A549 (cell line): ENCODE data around the gene PIAS4. TPM values are rescaled to one million over a fixed set of nuclear protein-coding genes. Genes with fewer than 3 reads are reported as not detected.

Experiments used
- ATAC-seq, 2 experiments: fragments of 200-7000 bp in 1 of 2; fragments of >200 bp in 1 of 2; cut with Nextera tagmentation in 1 of 2; cut with Tn5 transposase in 1 of 2; 3 replicates each; pipeline versions ENCODE4 v1.8.0 to v1.9.1; 2018 to 2020; ENCODE audit warnings: mild to moderate bottlenecking in 1 of 2, moderate library complexity in 1 of 2
- CTCF ChIA-PET: fragments of 300-600 bp; sonication (Branson Sonifier 250); formaldehyde crosslinking; extraction: SDS; loops from one replicate; lab custom pipeline; 2021; ENCODE audit warnings: antibody characterized with exemption, inconsistent platforms; lab: Yijun Ruan, JAX
- POLR2A ChIA-PET: fragments of 350-600 bp; formaldehyde crosslinking; extraction: SDS; loops from one replicate; lab custom pipeline; 2021; ENCODE audit warnings: antibody characterized with exemption, inconsistent platforms; lab: Yijun Ruan, JAX
- DNase-seq, 2 experiments: peaks; one replicate each; pipeline versions ENCODE4 v3.0.0 to v3.0.0-alpha.2; 2011 to 2016; ENCODE audit warnings: low read depth in 1 of 2, low spot score in 1 of 2
- FAIRE-seq: peaks from 2 replicates; lab custom pipeline; 2011; peaks lifted over from hg19 to GRCh38; lab: Jason Lieb, UNC
- H3K27ac ChIP-seq, 2 experiments: fragments of >200 bp; sonication (Bioruptor Twin); formaldehyde crosslinking; 3 replicates each; pipeline ENCODE4 v1.5.1; 2016 to 2017
- H3K4me1 ChIP-seq: fragments of >200 bp; sonication (Bioruptor Twin); formaldehyde crosslinking; 3 replicates; pipeline ENCODE4 v1.6.1; 2016
- H3K4me2 ChIP-seq: fragments of >200 bp; sonication (Bioruptor Twin); formaldehyde crosslinking; 3 replicates; pipeline ENCODE4 v1.6.1; 2016
- H3K4me3 ChIP-seq: fragments of >200 bp; sonication (Bioruptor Twin); formaldehyde crosslinking; 3 replicates; pipeline ENCODE4 v1.5.1; 2016
- H3K9me3 ChIP-seq: fragments of >200 bp; sonication (Bioruptor Twin); formaldehyde crosslinking; 3 replicates; pipeline ENCODE4 v1.6.1; 2016
- CBX8 ChIP-seq: fragments of 200-600 bp; sonication (generic); IDR thresholded peaks from 2 replicates; pipeline ENCODE4 v1.6.1; 2016
- CTCF ChIP-seq: fragments of >200 bp; sonication (Bioruptor Twin); formaldehyde crosslinking; IDR thresholded peaks from 3 replicates; pipeline ENCODE4 v1.5.1; 2016
- EHF ChIP-seq: fragments of 250-450 bp; sonication (Bioruptor Pico); IDR thresholded peaks from 2 replicates; pipeline ENCODE4 v1.5.0; 2020; ENCODE audit warnings: mild to moderate bottlenecking
- ELK1 ChIP-seq: fragments of 150-350 bp; IDR thresholded peaks from 2 replicates; pipeline ENCODE4 v1.6.1; 2014; ENCODE audit warnings: low read depth, mild to moderate bottlenecking, low read length
- HDAC2 ChIP-seq: fragments of 200-600 bp; sonication (generic); IDR thresholded peaks from 2 replicates; pipeline ENCODE4 v1.6.1; 2016
- HOXA7 ChIP-seq: fragments of 250-450 bp; sonication (Bioruptor Pico); IDR thresholded peaks from 2 replicates; pipeline ENCODE4 v1.5.0; 2020; ENCODE audit warnings: mild to moderate bottlenecking, moderate library complexity
- HOXB13 ChIP-seq: fragments of 250-450 bp; sonication (Bioruptor Pico); IDR thresholded peaks from 2 replicates; pipeline ENCODE4 v1.5.0; 2020; ENCODE audit warnings: low read depth, mild to moderate bottlenecking, moderate library complexity
- HOXB5 ChIP-seq: fragments of 250-450 bp; sonication (Bioruptor Pico); IDR thresholded peaks from 2 replicates; pipeline ENCODE4 v1.5.0; 2020; ENCODE audit warnings: mild to moderate bottlenecking, moderate library complexity
- JUN ChIP-seq, 2 experiments: fragments of >200 bp; sonication (Bioruptor Twin); formaldehyde crosslinking; IDR thresholded peaks; 2 replicates in 1 of 2; 3 replicates in 1 of 2; pipeline ENCODE4 v1.6.1; 2016 to 2017
- JUNB ChIP-seq: fragments of >200 bp; sonication (Bioruptor Twin); formaldehyde crosslinking; IDR thresholded peaks from 2 replicates; pipeline ENCODE4 v1.6.1; 2016
- KDM5A ChIP-seq: fragments of 200-600 bp; sonication (generic); IDR thresholded peaks from 2 replicates; pipeline ENCODE4 v1.6.1; 2016; ENCODE audit warnings: antibody characterized with exemption, mild to moderate bottlenecking
- MAX ChIP-seq: IDR thresholded peaks from 2 replicates; pipeline ENCODE4 v1.6.1; 2012
- POLR2AphosphoS2 ChIP-seq: conservative IDR thresholded peaks from 2 replicates; pipeline ENCODE4 v1.6.1; 2012; ENCODE audit warnings: low read length, improper control_type of control experiment, inconsistent platforms
- RARB ChIP-seq: fragments of 250-450 bp; sonication (Bioruptor Pico); IDR thresholded peaks from 2 replicates; pipeline ENCODE4 v1.8.0; 2021; ENCODE audit warnings: mild to moderate bottlenecking, moderate library complexity
- RCOR1 ChIP-seq: fragments of 150-350 bp; IDR thresholded peaks from 2 replicates; pipeline ENCODE4 v1.6.1; 2014; ENCODE audit warnings: antibody characterized with exemption, low read length, low read depth
- RFX5 ChIP-seq: fragments of 450-650 bp; IDR thresholded peaks from 2 replicates; pipeline ENCODE4 v1.7.1; 2014; ENCODE audit warnings: antibody characterized with exemption, mild to moderate bottlenecking, moderate library complexity
- RNF2 ChIP-seq: fragments of 200-600 bp; sonication (generic); IDR thresholded peaks from 2 replicates; pipeline ENCODE4 v1.6.1; 2016; ENCODE audit warnings: low read depth, mild to moderate bottlenecking, antibody characterized with exemption, moderate library complexity, borderline replicate concordance
- SREBF2 ChIP-seq: fragments of 450-650 bp; IDR thresholded peaks from 2 replicates; pipeline ENCODE4 v1.6.1; 2014; ENCODE audit warnings: mild to moderate bottlenecking, moderate library complexity
- WGBS: methylation state at CpG from one replicate; pipeline ENCODE4 v1.1.6; 2017; ENCODE audit errors: missing lambda C conversion rate; 5-methylcytosine and 5-hydroxymethylcytosine counted together
- polyA plus RNA-seq, 4 experiments: library from polyadenylated mRNA; depleted of rRNA in 3 of 4; stranded (reverse); fragments of >200 nt; fragmentation: RNase III in 1 of 4; extraction: RNeasy Plus Mini Kit Qiagen cat#74134 plus additional on column Dnase treatment in 1 of 4; gene quantifications; 2 replicates in 3 of 4; 3 replicates in 1 of 4; pipeline ENCODE4 v1.2.3, GENCODE V29; 2011 to 2017
- TF ChIP-seq, protein P1 (sequence below): IDR thresholded peaks from 2 replicates; pipeline ENCODE4 v1.6.1; 2012; ENCODE audit warnings: low read depth, borderline replicate concordance
- TF ChIP-seq, protein P2 (sequence below): fragments of 250-450 bp; sonication (Bioruptor Pico); IDR thresholded peaks from 2 replicates; pipeline ENCODE4 v1.5.0; 2020; ENCODE audit warnings: low read depth, mild to moderate bottlenecking, moderate library complexity
- TF ChIP-seq, protein P3 (sequence below): fragments of 250-450 bp; sonication (Bioruptor Pico); IDR thresholded peaks from 2 replicates; pipeline ENCODE4 v1.5.0; 2021; ENCODE audit warnings: mild to moderate bottlenecking, moderate library complexity, borderline replicate concordance

PIAS4 gene
- polyA plus RNA-seq, 2 of the 4 experiments (the other 2 are of a cell fraction) = 5.2 to 12.8 TPM

- Histone ChIP-seq H3K4me2 (no peak overlapping the region), H3K4me3 (no peak overlapping the region), H3K9me3 (no peaks in the 10 kb centered on the region), H3K27ac (no peak overlapping the region), H3K4me1 (peaks cover 19% of the 10 kb centered on the region; the same call in 2 of the 3 replicates)
- POLR2A ChIA-PET = no interaction called here
- no peak for FAIRE-seq
- no peak for TF ChIP-seq HDAC2
- no peak for TF ChIP-seq POLR2AphosphoS2
- TF ChIP-seq EHF (CRISPR knock-in tag) = no peak
- no peak for TF ChIP-seq RNF2
- TF ChIP-seq CTCF = no peak
- TF ChIP-seq RCOR1 = no peak
- no peak for TF ChIP-seq HOXB5 (CRISPR knock-in tag)
- TF ChIP-seq RARB (CRISPR knock-in tag) = no peak
- TF ChIP-seq ELK1 = no peak
- no peak for TF ChIP-seq HOXA7 (CRISPR knock-in tag)
- WGBS = 95% methylated on average over 17 of the region's 19 CpGs
- no peak for DNase-seq
- CTCF ChIA-PET = interaction anchor here (1.9 kb wide), 1 partner anchor 10 kb away, joined by 5 read pairs; no protein-coding TSS in a partner anchor
- no peak for ATAC-seq
These were observed 29.4 kb upstream of the PIAS4 start for GRCh38 chr19:3978145-3978544.

- DNase-seq = no peak
- H3K4me2 ChIP-seq = no peak overlapping the region
- peaks cover 26% of the 10 kb centered on the region; the same call in 2 of the 3 replicates for H3K4me1 ChIP-seq
- FAIRE-seq = no peak
- WGBS = 96% methylated on average over 17 of the region's 18 CpGs
- no peaks in the 10 kb centered on the region for H3K9me3 ChIP-seq
- CTCF ChIA-PET = interaction anchor here (1.1 to 1.9 kb wide), 3 partner anchors 8 to 158 kb away, joined by 4 to 5 read pairs (median 5); partner anchors contain the start of gene DAPK3
- ATAC-seq = no peak
- TF ChIP-seq, protein P1, sequence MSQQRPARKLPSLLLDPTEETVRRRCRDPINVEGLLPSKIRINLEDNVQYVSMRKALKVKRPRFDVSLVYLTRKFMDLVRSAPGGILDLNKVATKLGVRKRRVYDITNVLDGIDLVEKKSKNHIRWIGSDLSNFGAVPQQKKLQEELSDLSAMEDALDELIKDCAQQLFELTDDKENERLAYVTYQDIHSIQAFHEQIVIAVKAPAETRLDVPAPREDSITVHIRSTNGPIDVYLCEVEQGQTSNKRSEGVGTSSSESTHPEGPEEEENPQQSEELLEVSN = no peak
- TF ChIP-seq KDM5A (no peak), CBX8 (no peak), JUN (IDR thresholded peaks at IDR 0.05) (no peak), MAX (no peak), JUNB (no peak), HOXB13 (CRISPR knock-in tag) (no peak), RFX5 (no peak)
- no peak overlapping the region for H3K4me3 ChIP-seq
- no peak overlapping the region for H3K27ac ChIP-seq
- POLR2A ChIA-PET = interaction anchor here (1.3 kb wide), 1 partner anchor 10 kb away, joined by 3 read pairs; no protein-coding TSS in a partner anchor
These were observed 28.3 kb upstream of the PIAS4 start for GRCh38 chr19:3979289-3979673.

- POLR2A ChIA-PET = interaction anchor here (1.3 to 1.6 kb wide), 2 partner anchors 8 to 11 kb away, joined by 3 read pairs; no protein-coding TSS in a partner anchor
- no peak overlapping the region for H3K4me3 ChIP-seq
- CTCF ChIA-PET = interaction anchor here (1.0 to 1.6 kb wide), 3 partner anchors 9 to 158 kb away, joined by 4 to 5 read pairs (median 4); partner anchors contain the start of gene DAPK3
- H3K9me3 ChIP-seq = no peaks in the 10 kb centered on the region
- FAIRE-seq = no peak
- 95% methylated on average over 18 of the region's 25 CpGs for WGBS
- no peak for DNase-seq
- ATAC-seq = no peak
- H3K27ac ChIP-seq = no peak overlapping the region
- no peak overlapping the region for H3K4me2 ChIP-seq
- H3K4me1 ChIP-seq = peaks cover 26% of the 10 kb centered on the region; the same call in 2 of the 3 replicates
- TF ChIP-seq, protein P2, sequence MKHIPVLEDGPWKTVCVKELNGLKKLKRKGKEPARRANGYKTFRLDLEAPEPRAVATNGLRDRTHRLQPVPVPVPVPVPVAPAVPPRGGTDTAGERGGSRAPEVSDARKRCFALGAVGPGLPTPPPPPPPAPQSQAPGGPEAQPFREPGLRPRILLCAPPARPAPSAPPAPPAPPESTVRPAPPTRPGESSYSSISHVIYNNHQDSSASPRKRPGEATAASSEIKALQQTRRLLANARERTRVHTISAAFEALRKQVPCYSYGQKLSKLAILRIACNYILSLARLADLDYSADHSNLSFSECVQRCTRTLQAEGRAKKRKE (CRISPR knock-in tag) = no peak
- TF ChIP-seq, protein P3, sequence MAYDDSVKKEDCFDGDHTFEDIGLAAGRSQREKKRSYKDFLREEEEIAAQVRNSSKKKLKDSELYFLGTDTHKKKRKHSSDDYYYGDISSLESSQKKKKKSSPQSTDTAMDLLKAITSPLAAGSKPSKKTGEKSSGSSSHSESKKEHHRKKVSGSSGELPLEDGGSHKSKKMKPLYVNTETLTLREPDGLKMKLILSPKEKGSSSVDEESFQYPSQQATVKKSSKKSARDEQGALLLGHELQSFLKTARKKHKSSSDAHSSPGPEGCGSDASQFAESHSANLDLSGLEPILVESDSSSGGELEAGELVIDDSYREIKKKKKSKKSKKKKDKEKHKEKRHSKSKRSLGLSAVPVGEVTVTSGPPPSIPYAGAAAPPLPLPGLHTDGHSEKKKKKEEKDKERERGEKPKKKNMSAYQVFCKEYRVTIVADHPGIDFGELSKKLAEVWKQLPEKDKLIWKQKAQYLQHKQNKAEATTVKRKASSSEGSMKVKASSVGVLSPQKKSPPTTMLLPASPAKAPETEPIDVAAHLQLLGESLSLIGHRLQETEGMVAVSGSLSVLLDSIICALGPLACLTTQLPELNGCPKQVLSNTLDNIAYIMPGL (CRISPR knock-in tag) = no peak
- TF ChIP-seq KDM5A = no peak
- TF ChIP-seq POLR2AphosphoS2 = 0 out of 2 replicates have a peak, but pooled peaks have one; percentile 2
- no peak for TF ChIP-seq EHF (CRISPR knock-in tag)
- no peak for TF ChIP-seq RCOR1
- no peak for TF ChIP-seq SREBF2
- TF ChIP-seq, all 56 proteins: peak for 1
These were observed 27.7 kb upstream of the PIAS4 start for GRCh38 chr19:3979674-3980352.
